Measurements from ENCODE around the gene CRYZL1. TPM values are rescaled to one million over a fixed set of nuclear protein-coding genes. Genes with fewer than 3 reads are reported as not detected.

The CRYZL1 gene
- total and polyA plus RNA-seq, 2 of the 8 experiments (the other 6 are each of a cell fraction or from before 2014, with no cell fraction given) = 15.6 to 15.8 TPM

- H3K4me2 ChIP-seq (ENCODE audit: insufficient read depth in 1 of 2, low read depth in 2 of 2, low read length in 2 of 2) = peak overlapping the region; percentile 73 to 94
- H4K91ac ChIP-seq (replicated peaks; ENCODE audit: insufficient read length, low read length) = no peak overlapping the region
- no peak overlapping the region for H2AK5ac ChIP-seq (ENCODE audit: low read depth, low read length)
- no peak overlapping the region for H3K23ac ChIP-seq (ENCODE audit: insufficient read length)
- H2AFZ ChIP-seq (ENCODE audit: low read length) = no peak overlapping the region
- peak overlapping the region; percentile 9; the same call in 1 of the 2 replicates for H3K18ac ChIP-seq (ENCODE audit: extremely low read depth, low read length)
- H3K9me3 ChIP-seq (ENCODE audit: insufficient read depth in 2 of 2, low read depth in 1 of 2, low read length in 1 of 2) = no peaks in the 10 kb centered on the region
- no peak overlapping the region for H3K14ac ChIP-seq (ENCODE audit: insufficient read length)
- H3K79me1 ChIP-seq (ENCODE audit: low read depth, low read length) = 0 out of 2 replicates have a peak, but pooled peaks cover 3% of the 10 kb centered on the region
- peaks cover 0 to 14% of the 10 kb centered on the region in 2 experiments for H4K20me1 ChIP-seq (replicated peaks in 1 of 2; ENCODE audit: control insufficient read depth in 1 of 2, insufficient read depth in 2 of 2, low read length in 2 of 2)
- peak overlapping the region; percentile 47 for H4K5ac ChIP-seq (ENCODE audit: insufficient read length, low read depth, low read length)
- no peak overlapping the region for H2BK12ac ChIP-seq (ENCODE audit: low read depth, low read length)
- H2BK20ac ChIP-seq (ENCODE audit: low read length) = no peak overlapping the region
- H2BK5ac ChIP-seq (ENCODE audit: low read depth, low read length) = no peak overlapping the region
- H3K9ac ChIP-seq (replicated peaks in 1 of 4; ENCODE audit: extremely low read depth in 1 of 4, low read depth in 3 of 4, low read length in 3 of 4) = peak overlapping the region; percentile 58 to 90 (median 64)
- TF ChIP-seq TBP (IDR thresholded peaks at IDR 0.05; ENCODE audit: low read depth, low read length) = peak; percentile 39; the same call in 1 of the 2 replicates
- peak; percentile 13; the same call in 1 of the 2 replicates for TF ChIP-seq CREB1 (IDR thresholded peaks at IDR 0.05)
- TF ChIP-seq SIN3A (conservative IDR thresholded peaks at IDR 0.05 in 1 of 2, IDR thresholded peaks at IDR 0.05 in 1 of 2; ENCODE audit: low read depth in 1 of 2, low read length in 2 of 2) = peak in 1 of 2 experiments; percentile 37; a peak in 1 of 4 replicates
- TF ChIP-seq PHF8 (conservative IDR thresholded peaks at IDR 0.05; ENCODE audit: low read depth, low read length) = 0 out of 2 replicates have a peak, but pooled peaks have one; percentile 8
- TF ChIP-seq TCF12 (IDR thresholded peaks at IDR 0.05; ENCODE audit: low read depth, low read length) = no peak
- TF ChIP-seq RBBP5 (IDR thresholded peaks at IDR 0.05; ENCODE audit: borderline replicate concordance, low read depth, low read length) = peak; percentile 18; the same call in 1 of the 2 replicates
- no peak for TF ChIP-seq SP2 (IDR thresholded peaks at IDR 0.05; ENCODE audit: low read length)
- TF ChIP-seq RFX5 (IDR thresholded peaks at IDR 0.05; ENCODE audit: borderline replicate concordance, low read depth, low read length) = no peak
- peak; percentile 27 for TF ChIP-seq ASH2L (IDR thresholded peaks at IDR 0.05; ENCODE audit: low read length)
- no peak for TF ChIP-seq CTBP2 (IDR thresholded peaks at IDR 0.05; ENCODE audit: borderline replicate concordance, insufficient read depth, insufficient read length, low read length)
- peak; percentile 64 for TF ChIP-seq KDM4A (IDR thresholded peaks at IDR 0.05; ENCODE audit: low read depth, low read length, severe bottlenecking)
- H3K79me2 ChIP-seq (ENCODE audit: control insufficient read depth in 1 of 2, insufficient read depth in 2 of 2, low read length in 2 of 2) = peaks cover 22 to 65% of the 10 kb centered on the region in 2 experiments
- DNase-seq (ENCODE audit: low read depth in 1 of 2, low spot score in 2 of 2) (peak in 1 of 2 experiments; percentile 58), FAIRE-seq (no peak)
- CTCF ChIA-PET (ENCODE audit: partially characterized antibody) = no interaction called here
- peak overlapping the region; percentile 25; the same call in 1 of the 2 replicates for H3K27ac ChIP-seq (ENCODE audit: low read depth, low read length)
- H2BK15ac ChIP-seq (ENCODE audit: low read length) = no peak overlapping the region
- H4K8ac ChIP-seq (ENCODE audit: extremely low read depth, insufficient read depth, low read length) = peak overlapping the region; percentile 15; the same call in 1 of the 2 replicates
- H3K23me2 ChIP-seq (ENCODE audit: low read depth, low read length) = peaks cover 9% of the 10 kb centered on the region
- peaks cover 0 to 4% (median 0%) of the 10 kb centered on the region in 4 experiments; a peak in 2 of 7 replicates for H3K4me1 ChIP-seq (replicated peaks in 1 of 4; ENCODE audit: control insufficient read depth in 3 of 4, insufficient read depth in 4 of 4, low read length in 3 of 4)
- POLR2A ChIA-PET (ENCODE audit: partially characterized antibody) = interaction anchor here (1.0 kb wide), 1 partner anchor 8 kb away, joined by 4 read pairs; no protein-coding TSS in a partner anchor
- 0% methylated on average over 39 of the region's 78 CpGs; no CpG with 5 or more reads in 1 of the 2 experiments for WGBS, 2 experiments (ENCODE audit: extremely low coverage in 1 of 2, insufficient coverage in 1 of 2, insufficient read length in 1 of 2, insufficient replicate concordance in 2 of 2, low coverage in 1 of 2, low lambda C conversion rate in 2 of 2, missing lambda C conversion rate in 1 of 2)
- no peak overlapping the region for H3K4ac ChIP-seq (replicated peaks; ENCODE audit: insufficient read length, low read depth, low read length)
- H3K56ac ChIP-seq (replicated peaks; ENCODE audit: insufficient read length, low read depth, low read length) = peak overlapping the region; percentile 40
- no peaks in the 10 kb centered on the region for H3K36me3 ChIP-seq (ENCODE audit: control insufficient read depth in 2 of 4, insufficient read depth in 4 of 4, low read length in 3 of 4)
- no peaks in the 10 kb centered on the region for H3K27me3 ChIP-seq (replicated peaks in 1 of 4; ENCODE audit: control insufficient read depth in 3 of 4, extremely low read depth in 1 of 4, insufficient read depth in 3 of 4, low read length in 3 of 4)
- peak overlapping the region; percentile 68 to 84 (median 76) for H3K4me3 ChIP-seq (ENCODE audit: extremely low read depth in 1 of 4, insufficient read depth in 2 of 4, low read depth in 3 of 4, low read length in 4 of 4)
- H2BK120ac ChIP-seq (replicated peaks; ENCODE audit: low read depth, low read length) = no peak overlapping the region
Observed at GRCh38 chr21:33642896-33643657, 1.5 kb upstream of the CRYZL1 start.

Data from H1 (cell line).